ENCODE results near the gene MZF1.
"Not testable (repeated sequence)": the region's sequence is repeated elsewhere in the genome, so short reads cannot be mapped to it uniquely, and the experiment has no call there.

MZF1 gene

DNA sequence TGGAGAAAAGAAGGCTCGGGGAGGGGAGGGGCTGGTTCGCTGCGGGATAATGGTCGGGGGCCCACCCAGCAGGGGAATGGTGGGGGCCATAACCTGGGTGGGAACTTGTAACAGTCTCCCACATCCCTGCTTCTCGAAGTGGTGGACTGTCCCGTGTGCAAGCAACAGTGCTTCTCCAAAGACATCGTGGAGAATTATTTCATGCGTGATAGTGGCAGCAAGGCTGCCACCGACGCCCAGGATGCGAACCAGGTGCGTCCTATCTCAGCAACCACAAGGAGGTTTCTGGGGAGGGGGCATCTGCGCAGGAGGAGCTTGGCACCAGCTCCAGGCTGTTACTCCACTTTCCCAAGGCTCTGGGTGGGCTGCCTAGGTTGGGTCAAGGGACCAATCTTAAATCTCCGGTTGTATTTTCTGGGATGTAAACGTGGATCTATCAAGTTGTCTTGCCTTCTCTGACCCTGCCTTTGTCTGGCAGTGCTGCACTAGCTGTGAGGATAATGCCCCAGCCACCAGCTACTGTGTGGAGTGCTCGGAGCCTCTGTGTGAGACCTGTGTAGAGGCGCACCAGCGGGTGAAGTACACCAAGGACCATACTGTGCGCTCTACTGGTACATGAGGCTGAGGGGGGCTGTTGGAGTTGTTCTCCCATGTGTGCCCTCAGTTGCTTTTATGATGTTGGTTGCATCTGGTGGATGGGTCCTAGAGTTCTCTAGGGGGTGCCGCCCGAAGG, 27.7 kb downstream of the MZF1 start:
- H3K27me3 Mint-ChIP-seq (ENCODE audit: low read depth) = peaks cover 11% of the 10 kb centered on the region
- H3K4me3 Mint-ChIP-seq = peak overlapping the region; percentile 97
- H3K36me3 Mint-ChIP-seq (ENCODE audit: low read depth) = peaks cover 49% of the 10 kb centered on the region
- H3K4me1 Mint-ChIP-seq (ENCODE audit: low read depth) = peaks cover 22% of the 10 kb centered on the region
- no peaks in the 10 kb centered on the region for H3K9me3 Mint-ChIP-seq
- DNase-seq (ENCODE audit: low spot score) = no peak
- H3K27ac Mint-ChIP-seq = peak overlapping the region; percentile 86

DNA sequence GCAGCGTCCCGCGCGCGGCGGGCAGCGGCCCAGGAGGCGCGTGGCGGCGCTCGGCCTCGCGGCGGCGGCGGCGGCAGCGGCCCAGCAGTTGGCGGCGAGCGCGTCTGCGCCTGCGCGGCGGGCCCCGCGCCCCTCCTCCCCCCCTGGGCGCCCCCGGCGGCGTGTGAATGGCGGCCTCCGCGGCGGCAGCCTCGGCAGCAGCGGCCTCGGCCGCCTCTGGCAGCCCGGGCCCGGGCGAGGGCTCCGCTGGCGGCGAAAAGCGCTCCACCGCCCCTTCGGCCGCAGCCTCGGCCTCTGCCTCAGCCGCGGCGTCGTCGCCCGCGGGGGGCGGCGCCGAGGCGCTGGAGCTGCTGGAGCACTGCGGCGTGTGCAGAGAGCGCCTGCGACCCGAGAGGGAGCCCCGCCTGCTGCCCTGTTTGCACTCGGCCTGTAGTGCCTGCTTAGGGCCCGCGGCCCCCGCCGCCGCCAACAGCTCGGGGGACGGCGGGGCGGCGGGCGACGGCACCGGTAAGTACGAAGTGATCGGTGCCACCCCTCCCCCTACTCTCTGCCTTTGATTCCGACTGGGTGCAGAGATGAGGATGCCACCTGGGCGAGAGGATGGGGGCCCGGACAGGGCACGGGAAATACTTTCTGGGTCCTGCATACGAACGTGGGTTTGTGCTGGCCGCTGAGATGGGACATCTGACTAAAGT, 28.4 kb downstream of the MZF1 start:
- Mint-ChIP-seq H3K36me3 (ENCODE audit: low read depth) (peaks cover 45% of the 10 kb centered on the region), H3K27ac (peak overlapping the region; percentile 98), H3K4me3 (peak overlapping the region; percentile 97), H3K9me3 (no peaks in the 10 kb centered on the region), H3K27me3 (ENCODE audit: low read depth) (peaks cover 17% of the 10 kb centered on the region), H3K4me1 (ENCODE audit: low read depth) (peaks cover 22% of the 10 kb centered on the region)
- no peak for DNase-seq (ENCODE audit: low spot score)

DNA sequence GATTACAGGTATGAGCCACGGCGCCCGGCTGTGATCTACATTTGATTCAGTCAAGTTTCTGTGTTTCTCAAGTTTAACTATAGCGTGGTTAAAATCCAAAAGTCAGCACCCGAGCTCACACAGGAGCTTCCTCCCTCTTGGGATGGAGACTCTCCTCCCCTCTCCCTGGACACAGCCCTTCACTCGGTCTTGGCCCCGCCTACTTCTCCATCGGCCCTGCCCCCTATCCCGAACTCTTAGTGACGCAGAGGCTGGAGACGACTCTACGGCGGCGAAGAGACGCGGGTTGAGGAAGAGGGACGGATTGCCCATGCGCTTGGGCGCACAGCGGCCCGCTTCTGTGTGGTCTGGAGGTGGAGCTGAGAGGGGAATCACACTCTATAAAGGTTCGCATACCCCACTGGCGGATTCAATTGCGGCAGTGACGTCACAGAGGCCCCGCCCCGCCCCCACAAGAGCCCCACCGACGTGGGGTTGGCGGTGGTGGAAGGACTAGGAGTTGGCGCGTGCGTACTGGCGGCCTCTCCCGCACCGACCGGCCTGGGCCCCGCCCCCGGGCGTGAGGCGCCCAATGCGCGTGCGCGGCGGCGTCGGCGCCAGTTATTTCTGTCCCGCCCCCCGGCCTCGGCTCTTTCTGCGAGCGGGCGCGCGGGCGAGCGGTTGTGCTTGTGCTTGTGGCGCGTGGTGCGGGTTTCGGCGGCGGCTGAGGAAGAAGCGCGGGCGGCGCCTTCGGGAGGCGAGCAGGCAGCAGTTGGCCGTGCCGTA, 29.1 kb downstream of the MZF1 start, which contains the start of gene TRIM28:
Gene TRIM28, plus strand, starts transcription at position 239 of the 765 bp plus-strand sequence. CDS start 694 bp downstream, outside the sequence.
- peaks cover 24% of the 10 kb centered on the region for H3K27me3 Mint-ChIP-seq (ENCODE audit: low read depth)
- H3K4me1 Mint-ChIP-seq (ENCODE audit: low read depth) = peaks cover 22% of the 10 kb centered on the region
- peak; percentile 100 for DNase-seq (ENCODE audit: low spot score)
- H3K27ac Mint-ChIP-seq = peak within 1 kb of the TSS; percentile 98
- H3K36me3 Mint-ChIP-seq (ENCODE audit: low read depth) = peaks cover 37% of the 10 kb centered on the region
- peak within 1 kb of the TSS; percentile 97 for H3K4me3 Mint-ChIP-seq
- H3K9me3 Mint-ChIP-seq = no peaks in the 10 kb centered on the region

GRCh38 chr19:58542641-58543372, 30.3 kb downstream of the MZF1 start:
- Mint-ChIP-seq H3K36me3 (ENCODE audit: low read depth) (peaks cover 26% of the 10 kb centered on the region), H3K4me1 (ENCODE audit: low read depth) (peaks cover 23% of the 10 kb centered on the region), H3K4me3 (peak overlapping the region; percentile 36), H3K27me3 (ENCODE audit: low read depth) (peaks cover 27% of the 10 kb centered on the region)
- H3K9me3 Mint-ChIP-seq; H3K27ac Mint-ChIP-seq; DNase-seq (ENCODE audit: low spot score): not testable (repeated sequence)

DNA sequence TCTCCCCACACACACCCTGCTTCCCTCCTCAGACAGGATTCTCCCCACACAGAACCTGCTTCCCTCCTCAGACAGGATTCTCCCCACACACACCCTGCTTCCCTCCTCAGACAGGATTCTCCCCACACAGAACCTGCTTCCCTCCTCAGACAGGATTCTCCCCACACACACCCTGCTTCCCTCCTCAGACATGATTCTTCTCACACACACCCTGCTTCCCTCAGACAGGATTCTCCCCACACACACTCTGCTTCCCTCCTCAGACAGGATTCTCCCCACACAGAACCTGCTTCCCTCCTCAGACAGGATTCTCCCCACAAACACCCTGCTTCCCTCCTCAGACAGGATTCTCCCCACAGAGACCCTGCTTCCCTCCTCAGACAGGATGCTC, 34.0 kb downstream of the MZF1 start:
- Mint-ChIP-seq H3K27ac (peak overlapping the region; percentile 11), H3K27me3 (ENCODE audit: low read depth) (peaks cover 27% of the 10 kb centered on the region)
- H3K4me3 Mint-ChIP-seq; H3K9me3 Mint-ChIP-seq; DNase-seq (ENCODE audit: low spot score); H3K36me3 Mint-ChIP-seq (ENCODE audit: low read depth); H3K4me1 Mint-ChIP-seq (ENCODE audit: low read depth): not testable (repeated sequence)

DNA sequence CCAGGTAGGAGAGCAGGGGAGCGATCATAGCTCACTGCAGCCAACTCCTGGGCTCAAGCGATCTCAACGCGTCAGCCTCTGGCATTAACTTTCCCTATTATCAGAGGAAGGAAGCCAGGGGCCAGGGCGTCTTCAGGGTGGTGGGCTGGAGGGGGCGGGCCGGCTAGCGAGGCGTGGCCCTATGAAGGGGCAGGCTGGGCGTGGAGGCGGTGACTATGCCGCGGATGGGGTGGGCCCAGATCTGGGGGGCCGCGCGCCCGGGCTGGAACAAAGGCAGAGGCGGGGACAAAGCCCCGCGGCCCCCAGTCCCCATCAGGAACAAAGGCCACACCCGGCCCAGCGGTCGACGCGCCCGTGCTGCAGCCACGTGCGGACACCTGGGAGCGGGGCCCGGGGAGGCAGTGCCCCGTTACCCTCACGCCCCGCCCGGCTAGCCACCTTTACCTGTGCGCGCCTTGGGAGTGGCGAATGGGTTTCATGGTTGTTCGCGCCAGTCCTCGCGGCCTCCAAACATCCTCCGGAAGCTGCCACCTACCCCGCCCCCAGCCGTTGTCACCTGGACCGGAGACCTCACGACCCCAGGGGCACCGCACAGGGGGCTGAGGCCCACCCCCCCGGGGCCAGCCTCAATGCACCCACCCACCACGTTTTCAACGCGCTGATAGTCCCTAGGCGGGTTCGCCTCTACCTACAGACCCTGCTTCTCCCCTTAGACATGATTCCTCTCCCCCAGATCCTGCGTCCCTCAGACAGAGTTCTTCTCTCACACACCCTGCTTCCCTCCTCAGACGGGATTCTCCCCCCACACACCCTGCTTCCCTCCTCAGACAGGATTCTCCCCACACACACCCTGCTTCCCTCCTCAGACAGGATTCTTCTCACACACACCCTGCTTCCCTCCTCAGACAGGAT, 34.6 kb downstream of the MZF1 start:
- peaks cover 23% of the 10 kb centered on the region for H3K27me3 Mint-ChIP-seq (ENCODE audit: low read depth)
- H3K4me3 Mint-ChIP-seq = peak overlapping the region; percentile 77
- DNase-seq (ENCODE audit: low spot score) = no peak
- no peaks in the 10 kb centered on the region for H3K9me3 Mint-ChIP-seq
- peak overlapping the region; percentile 49 for H3K27ac Mint-ChIP-seq
- no peaks in the 10 kb centered on the region for H3K36me3 Mint-ChIP-seq (ENCODE audit: low read depth)
- peaks cover 5% of the 10 kb centered on the region for H3K4me1 Mint-ChIP-seq (ENCODE audit: low read depth)

DNA sequence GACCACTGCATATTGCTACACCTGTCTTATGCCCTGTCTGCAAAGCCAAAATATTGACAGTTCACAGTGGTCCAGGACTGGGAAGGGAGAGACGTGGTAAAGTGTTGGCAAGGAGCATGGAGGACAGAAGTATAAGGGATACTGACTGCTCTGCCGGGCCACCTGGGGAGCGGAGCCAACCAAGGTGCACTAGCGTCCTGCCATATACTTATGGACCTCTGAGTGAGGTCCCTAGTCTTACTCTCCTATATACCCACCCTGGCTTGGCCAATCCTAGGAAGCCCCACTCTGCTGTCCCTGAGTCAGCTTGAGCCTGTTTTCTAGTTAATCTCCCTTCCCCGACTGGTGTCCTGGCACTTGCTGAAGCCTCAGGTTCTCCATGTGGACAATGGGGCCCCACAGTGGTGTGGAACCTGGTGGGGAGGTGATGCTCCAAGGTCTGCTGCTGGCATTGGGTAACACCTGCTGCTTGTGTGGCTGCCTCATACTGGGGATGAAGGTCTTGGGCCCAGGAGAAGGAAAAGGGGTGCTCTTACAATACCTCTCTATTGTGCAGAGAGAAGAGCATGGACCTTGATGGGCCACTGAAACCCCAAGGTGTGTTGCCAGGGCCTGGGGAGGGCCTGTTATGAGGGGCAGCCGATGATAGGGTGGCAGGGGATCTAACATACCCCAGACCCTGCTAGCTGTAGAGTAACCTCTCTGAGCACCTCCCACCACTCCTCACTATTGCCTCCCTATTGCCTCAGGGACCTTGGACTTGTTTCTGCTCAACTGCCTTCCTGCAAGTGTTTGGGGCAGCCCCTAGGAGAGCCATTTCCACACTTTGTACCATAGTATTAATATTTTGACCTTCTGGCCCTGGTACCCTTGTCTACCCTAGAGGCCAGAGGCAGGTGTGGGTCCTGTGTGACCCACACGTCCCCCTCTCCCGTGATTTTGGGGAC, 36.0 kb downstream of the MZF1 start:
- peak overlapping the region; percentile 24 for H3K4me3 Mint-ChIP-seq

GRCh38 chr19:58535857-58536256, 37.3 kb downstream of the MZF1 start:
- Mint-ChIP-seq H3K4me3 (no peak overlapping the region), H3K9me3 (no peaks in the 10 kb centered on the region), H3K36me3 (ENCODE audit: low read depth) (no peaks in the 10 kb centered on the region), H3K27ac (no peak overlapping the region), H3K4me1 (ENCODE audit: low read depth) (peaks cover 4% of the 10 kb centered on the region), H3K27me3 (ENCODE audit: low read depth) (peaks cover 18% of the 10 kb centered on the region)
- no peak for DNase-seq (ENCODE audit: low spot score)

More for the DNA sequence above, 36.0 kb downstream of the MZF1 start:
- Mint-ChIP-seq H3K27ac (no peak overlapping the region), H3K36me3 (ENCODE audit: low read depth) (no peaks in the 10 kb centered on the region), H3K27me3 (ENCODE audit: low read depth) (peaks cover 18% of the 10 kb centered on the region), H3K4me1 (ENCODE audit: low read depth) (peaks cover 4% of the 10 kb centered on the region), H3K9me3 (no peaks in the 10 kb centered on the region)
- no peak for DNase-seq (ENCODE audit: low spot score)

DNA sequence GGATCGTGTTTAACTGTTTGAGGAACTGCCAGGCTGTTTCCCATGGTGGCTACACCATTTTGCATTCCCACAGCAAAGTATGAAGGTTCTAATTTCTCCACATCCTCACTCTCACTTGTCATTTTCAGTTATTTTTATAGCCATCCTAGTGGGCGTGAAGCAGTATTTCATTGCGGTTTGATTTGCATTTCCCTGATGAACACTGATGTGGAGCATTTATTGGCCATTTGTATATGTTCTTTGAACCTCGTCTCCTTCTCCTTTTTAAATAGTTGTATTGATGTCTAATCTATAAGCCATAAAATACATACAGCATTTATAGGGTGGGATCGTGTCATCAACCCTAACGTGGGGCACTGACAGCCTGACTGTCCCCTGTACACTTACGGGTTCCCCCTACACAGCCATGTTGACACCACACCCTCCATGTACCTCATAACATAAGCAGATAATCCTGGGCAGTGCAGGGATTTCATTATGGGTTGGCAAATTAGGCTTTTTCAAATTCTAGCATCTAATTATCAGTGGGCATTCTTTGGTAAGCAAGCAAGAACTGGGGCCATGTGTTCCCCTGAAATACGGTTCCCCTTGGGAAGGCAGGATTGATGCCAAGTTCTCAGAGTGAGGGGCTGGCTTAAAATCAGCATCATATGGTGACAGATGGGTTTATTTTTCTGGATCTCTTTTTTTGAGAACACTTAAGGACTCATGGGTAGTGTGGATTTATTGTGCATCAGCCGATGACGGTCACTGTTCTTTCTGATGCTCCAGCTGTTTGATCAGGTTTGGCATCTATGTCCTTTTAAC, 41.9 kb downstream of the MZF1 start:
- H3K27ac Mint-ChIP-seq = no peak overlapping the region
- no peaks in the 10 kb centered on the region for H3K27me3 Mint-ChIP-seq (ENCODE audit: low read depth)
- H3K4me1 Mint-ChIP-seq (ENCODE audit: low read depth) = no peaks in the 10 kb centered on the region
- DNase-seq (ENCODE audit: low spot score) = no peak
- no peaks in the 10 kb centered on the region for H3K9me3 Mint-ChIP-seq
- no peak overlapping the region for H3K4me3 Mint-ChIP-seq
- no peaks in the 10 kb centered on the region for H3K36me3 Mint-ChIP-seq (ENCODE audit: low read depth)

GRCh38 chr19:58529405-58529804, 43.7 kb downstream of the MZF1 start:
- Mint-ChIP-seq H3K36me3 (ENCODE audit: low read depth) (no peaks in the 10 kb centered on the region), H3K4me3 (no peak overlapping the region), H3K27ac (no peak overlapping the region), H3K9me3 (no peaks in the 10 kb centered on the region), H3K4me1 (ENCODE audit: low read depth) (no peaks in the 10 kb centered on the region), H3K27me3 (ENCODE audit: low read depth) (no peaks in the 10 kb centered on the region)
- DNase-seq (ENCODE audit: low spot score) = no peak

GRCh38 chr19:58522709-58523108, 50.4 kb downstream of the MZF1 start:
- peak overlapping the region; percentile 31 for H3K27ac Mint-ChIP-seq

More at GRCh38 chr19:58522709-58523108, 50.4 kb downstream of the MZF1 start:
- Mint-ChIP-seq H3K36me3 (ENCODE audit: low read depth) (peaks cover 5% of the 10 kb centered on the region), H3K4me1 (ENCODE audit: low read depth) (peaks cover 17% of the 10 kb centered on the region), H3K4me3 (no peak overlapping the region), H3K27me3 (ENCODE audit: low read depth) (no peaks in the 10 kb centered on the region), H3K9me3 (no peaks in the 10 kb centered on the region)
- DNase-seq (ENCODE audit: low spot score) = no peak
